GM23338 (cell line): ENCODE results near the gene P2RY6.

ENCODE experiments used
- CTCF ChIP-seq, 2 experiments: fragments of 200-600 bp in 1 of 2; sonication (generic) in 1 of 2; conservative IDR thresholded peaks; 2 replicates each; pipeline versions ENCODE4 v1.5.1 to v1.6.1; 2016 to 2017; ENCODE audit warnings: antibody characterized with exemption in 2 of 2, low read depth in 2 of 2, mild to moderate bottlenecking in 2 of 2, moderate library complexity in 1 of 2
- ETS1 ChIP-seq: IDR thresholded peaks from 2 replicates; pipeline ENCODE4 v1.6.1; 2016; ENCODE audit warnings: antibody characterized with exemption
- NANOG ChIP-seq: IDR thresholded peaks from 2 replicates; pipeline ENCODE4 v1.6.1; 2016; ENCODE audit warnings: antibody characterized with exemption, borderline replicate concordance
- POLR2AphosphoS5 ChIP-seq: IDR thresholded peaks from 2 replicates; pipeline ENCODE4 v1.6.1; 2016; ENCODE audit warnings: antibody characterized with exemption, low read depth

GRCh38 chr11:73269459-73270015 lies 2.6 kb upstream of the P2RY6 start:
- no peak for TF ChIP-seq CTCF (conservative IDR thresholded peaks at IDR 0.05; ENCODE audit: low read depth in 2 of 2)
- TF ChIP-seq ETS1 = no peak
- TF ChIP-seq POLR2AphosphoS5 = no peak
- no peak for TF ChIP-seq NANOG
